ENCODE results near the gene ZNF302.

Gene ZNF302

GRCh38 chr19:34731964-34732363, 54.5 kb downstream of the ZNF302 start:
- no peak for DNase-seq (ENCODE audit: extremely low spot score)
- ChIA-PET CTCF (no interaction called here), POLR2A (no interaction called here)
- TF ChIP-seq NFRKB (IDR thresholded peaks at IDR 0.05) = no peak
- TF ChIP-seq FOXK2 (IDR thresholded peaks at IDR 0.05) = no peak
- no peak for TF ChIP-seq FOXA1 (IDR thresholded peaks at IDR 0.05)
- TF ChIP-seq SUZ12 (IDR thresholded peaks at IDR 0.05) = no peak
- no peak for TF ChIP-seq CTBP1 (IDR thresholded peaks at IDR 0.05; ENCODE audit: borderline replicate concordance)
- TF ChIP-seq SP1 (IDR thresholded peaks at IDR 0.05) = no peak
- no peak for TF ChIP-seq LEF1 (IDR thresholded peaks at IDR 0.05; ENCODE audit: borderline replicate concordance)
- TF ChIP-seq L3MBTL2 (conservative IDR thresholded peaks at IDR 0.05) = no peak
- no peak for TF ChIP-seq BHLHE40 (IDR thresholded peaks at IDR 0.05; ENCODE audit: borderline replicate concordance)
- no peak for TF ChIP-seq HDGF (IDR thresholded peaks at IDR 0.05; ENCODE audit: borderline replicate concordance)

GRCh38 chr19:34732612-34733211, 55.2 kb downstream of the ZNF302 start:
- no peak for TF ChIP-seq CTBP1 (IDR thresholded peaks at IDR 0.05; ENCODE audit: borderline replicate concordance)
- TF ChIP-seq SP1 (IDR thresholded peaks at IDR 0.05) = no peak
- no peak for TF ChIP-seq HDGF (IDR thresholded peaks at IDR 0.05; ENCODE audit: borderline replicate concordance)
- no peak for TF ChIP-seq L3MBTL2 (conservative IDR thresholded peaks at IDR 0.05)
- TF ChIP-seq BHLHE40 (IDR thresholded peaks at IDR 0.05; ENCODE audit: borderline replicate concordance) = no peak
- no peak for TF ChIP-seq SUZ12 (IDR thresholded peaks at IDR 0.05)
- TF ChIP-seq ARNT (IDR thresholded peaks at IDR 0.05) = no peak
- TF ChIP-seq NFRKB (IDR thresholded peaks at IDR 0.05) = no peak
- no peak for TF ChIP-seq FOXA1 (IDR thresholded peaks at IDR 0.05)
- TF ChIP-seq TARDBP (IDR thresholded peaks at IDR 0.05) = no peak
- TF ChIP-seq ELF4 (IDR thresholded peaks at IDR 0.05) = no peak
- no peak for TF ChIP-seq FOXK2 (IDR thresholded peaks at IDR 0.05)
- no peak for TF ChIP-seq FOXM1 (IDR thresholded peaks at IDR 0.05; ENCODE audit: borderline replicate concordance)
- TF ChIP-seq ZNF384 (IDR thresholded peaks at IDR 0.05) = no peak
- DNase-seq (ENCODE audit: extremely low spot score) = no peak
- ChIA-PET CTCF (no interaction called here), POLR2A (interaction anchor here (1.1 to 1.4 kb wide), 3 partner anchors 34 to 55 kb away, joined by 3 to 6 read pairs (median 3); partner anchors contain the start of gene ZNF302)

- CTCF ChIA-PET = no interaction called here
- TF ChIP-seq L3MBTL2 (conservative IDR thresholded peaks at IDR 0.05) = peak; percentile 58
- no peak for TF ChIP-seq FOXA1 (IDR thresholded peaks at IDR 0.05)
- POLR2A ChIA-PET = interaction anchor here (0.5 to 1.4 kb wide), 9 partner anchors 9 to 472 kb away, joined by 3 to 6 read pairs (median 3); partner anchors contain the start of genes ZNF30 and ZNF302
- DNase-seq (ENCODE audit: extremely low spot score) = peak; percentile 32
Observed at GRCh38 chr19:34733266-34733745, 55.8 kb downstream of the ZNF302 start.

- ChIA-PET POLR2A (interaction anchor here (0.5 to 1.4 kb wide), 8 partner anchors 9 to 473 kb away, joined by 3 to 6 read pairs (median 3); partner anchors contain the start of genes ZNF30 and ZNF302), CTCF (no interaction called here)
- peak; percentile 85 for DNase-seq (ENCODE audit: extremely low spot score)
- TF ChIP-seq L3MBTL2 (conservative IDR thresholded peaks at IDR 0.05) = peak; percentile 3; the same call in 1 of the 2 replicates
- no peak for TF ChIP-seq FOXM1 (IDR thresholded peaks at IDR 0.05; ENCODE audit: borderline replicate concordance)
Observed at GRCh38 chr19:34733746-34734536, 56.5 kb downstream of the ZNF302 start, which contains the start of gene ZNF181. Gene ZNF181, plus strand, starts transcription at chr19:34734243. Its CDS starts 795 bp downstream, at chr19:34735038.

- ChIA-PET POLR2A (interaction anchor here (0.9 kb wide), 1 partner anchor 38 kb away, joined by 3 read pairs; no protein-coding TSS in a partner anchor), CTCF (interaction anchor here (0.6 kb wide), 1 partner anchor 326 kb away, joined by 3 read pairs; no protein-coding TSS in a partner anchor)
- TF ChIP-seq LEF1 (IDR thresholded peaks at IDR 0.05; ENCODE audit: borderline replicate concordance) (no peak), ELF4 (IDR thresholded peaks at IDR 0.05) (no peak), FOXM1 (IDR thresholded peaks at IDR 0.05; ENCODE audit: borderline replicate concordance) (no peak), CTBP1 (IDR thresholded peaks at IDR 0.05; ENCODE audit: borderline replicate concordance) (no peak), SUZ12 (IDR thresholded peaks at IDR 0.05) (no peak), ARNT (IDR thresholded peaks at IDR 0.05) (no peak), L3MBTL2 (conservative IDR thresholded peaks at IDR 0.05) (peak; percentile 73), HDGF (IDR thresholded peaks at IDR 0.05; ENCODE audit: borderline replicate concordance) (no peak), FOXA1 (IDR thresholded peaks at IDR 0.05) (no peak)
- no peak for DNase-seq (ENCODE audit: extremely low spot score)
Observed at GRCh38 chr19:34734537-34735103, 57.1 kb downstream of the ZNF302 start.

Data from HEK293T (cell line).